H1 (cell line): ENCODE results near the gene EVPL. TPM values are rescaled to one million over a fixed set of nuclear protein-coding genes. Genes with fewer than 3 reads are reported as not detected.

ENCODE experiments used
- CTCF ChIA-PET: fragments of 300-600 bp; sonication (Branson Sonifier 250); formaldehyde crosslinking; loops from one replicate; lab custom pipeline; 2021; ENCODE audit not compliant: partially characterized antibody; lab: Charles Lee
- POLR2A ChIA-PET: fragments of 300-600 bp; sonication (Branson Sonifier 250); formaldehyde crosslinking; loops from one replicate; lab custom pipeline; 2021; ENCODE audit warnings: inconsistent platforms; ENCODE audit not compliant: partially characterized antibody; lab: Charles Lee
- DNase-seq, 2 experiments: peaks; one replicate each; pipeline versions ENCODE4 v3.0.0 to v3.0.0-alpha.2; 2010 to 2022; ENCODE audit warnings: low spot score in 2 of 2, low read depth in 1 of 2, mixed read lengths in 1 of 2
- FAIRE-seq: peaks from 2 replicates; lab custom pipeline; 2011; peaks lifted over from hg19 to GRCh38; lab: Jason Lieb, UNC
- H2AFZ ChIP-seq: 2 replicates; pipeline ENCODE4 v1.8.1; 2012; ENCODE audit warnings: low read length, inconsistent platforms
- H2AK5ac ChIP-seq: 2 replicates; pipeline ENCODE4 v1.6.1; 2013; ENCODE audit warnings: low read depth, low read length
- H2BK120ac ChIP-seq: replicated peaks from 2 replicates; pipeline ENCODE3; 2013; ENCODE audit warnings: low read depth, low read length, inconsistent platforms
- H2BK12ac ChIP-seq: 2 replicates; pipeline ENCODE4 v1.6.1; 2013; ENCODE audit warnings: low read depth, low read length
- H2BK15ac ChIP-seq: 2 replicates; pipeline ENCODE4 v1.6.1; 2013; ENCODE audit warnings: low read length
- H2BK20ac ChIP-seq: 2 replicates; pipeline ENCODE4 v1.6.1; 2013; ENCODE audit warnings: low read length
- H2BK5ac ChIP-seq: 2 replicates; pipeline ENCODE4 v1.6.1; 2013; ENCODE audit warnings: low read depth, low read length
- H3K14ac ChIP-seq: 2 replicates; pipeline ENCODE4 v1.6.1; 2013; ENCODE audit warnings: inconsistent platforms; ENCODE audit not compliant: insufficient read length
- H3K18ac ChIP-seq: 2 replicates; pipeline ENCODE4 v1.6.1; 2013; ENCODE audit warnings: low read length; ENCODE audit errors: extremely low read depth
- H3K23ac ChIP-seq: 2 replicates; pipeline ENCODE4 v1.6.1; 2013; ENCODE audit warnings: inconsistent platforms; ENCODE audit not compliant: insufficient read length
- H3K23me2 ChIP-seq: 2 replicates; pipeline ENCODE4 v1.6.1; 2013; ENCODE audit warnings: low read depth, low read length
- H3K27ac ChIP-seq: 2 replicates; pipeline ENCODE4 v1.6.1; 2011; ENCODE audit warnings: low read depth, low read length, inconsistent platforms
- H3K27me3 ChIP-seq, 4 experiments: replicated peaks in 1 of 4; 1 replicate in 1 of 4; 2 replicates in 3 of 4; pipeline versions ENCODE4 v1.6.1 to v1.8.1; 2011 to 2013; ENCODE audit warnings: low read length in 3 of 4, mild to moderate bottlenecking in 3 of 4, inconsistent platforms in 2 of 4, mixed read lengths in 2 of 4, moderate library complexity in 1 of 4; ENCODE audit not compliant: control insufficient read depth in 3 of 4, insufficient read depth in 3 of 4; ENCODE audit errors: extremely low read depth in 1 of 4
- H3K36me3 ChIP-seq, 4 experiments: 2 replicates each; pipeline versions ENCODE4 v1.6.1 to v1.8.1; 2011 to 2013; ENCODE audit warnings: mild to moderate bottlenecking in 4 of 4, low read length in 3 of 4, moderate library complexity in 2 of 4, control low read depth in 1 of 4, inconsistent platforms in 1 of 4; ENCODE audit not compliant: insufficient read depth in 4 of 4, control insufficient read depth in 2 of 4
- H3K4ac ChIP-seq: replicated peaks from 2 replicates; pipeline ENCODE3; 2013; ENCODE audit warnings: low read length, low read depth, mixed read lengths, inconsistent platforms; ENCODE audit not compliant: insufficient read length
- H3K4me1 ChIP-seq, 4 experiments: replicated peaks in 1 of 4; 1 replicate in 1 of 4; 2 replicates in 3 of 4; pipeline versions ENCODE4 v1.6.1 to v1.8.1; 2011 to 2013; ENCODE audit warnings: low read length in 3 of 4, inconsistent platforms in 2 of 4, mixed read lengths in 1 of 4; ENCODE audit not compliant: insufficient read depth in 4 of 4, control insufficient read depth in 3 of 4
- H3K4me2 ChIP-seq, 2 experiments: 2 replicates each; pipeline versions ENCODE4 v1.6.1 to v1.8.1; 2011 to 2013; ENCODE audit warnings: low read depth in 2 of 2, low read length in 2 of 2, control low read depth in 1 of 2, inconsistent platforms in 1 of 2, mild to moderate bottlenecking in 1 of 2; ENCODE audit not compliant: insufficient read depth in 1 of 2
- H3K4me3 ChIP-seq, 4 experiments: fragments of 200-600, 300-600 bp in 1 of 4; sonication (generic), shearing (Covaris generic), sonication (Bioruptor Twin) in 1 of 4; 2 replicates each; pipeline versions ENCODE4 v1.5.1 to v1.8.1; 2011 to 2016; ENCODE audit warnings: low read length in 4 of 4, low read depth in 3 of 4, control low read depth in 2 of 4, inconsistent platforms in 2 of 4, mild to moderate bottlenecking in 2 of 4, mixed read lengths in 1 of 4, moderate library complexity in 1 of 4; ENCODE audit not compliant: insufficient read depth in 2 of 4; ENCODE audit errors: extremely low read depth in 1 of 4
- H3K56ac ChIP-seq: replicated peaks from 2 replicates; pipeline ENCODE3; 2013; ENCODE audit warnings: low read depth, mild to moderate bottlenecking, mixed read lengths, low read length, inconsistent platforms; ENCODE audit not compliant: insufficient read length
- H3K79me1 ChIP-seq: 2 replicates; pipeline ENCODE4 v1.6.1; 2013; ENCODE audit warnings: low read depth, low read length, control low read depth
- H3K79me2 ChIP-seq, 2 experiments: 2 replicates each; pipeline versions ENCODE4 v1.6.1 to v1.8.1; 2012 to 2013; ENCODE audit warnings: low read length in 2 of 2, mild to moderate bottlenecking in 2 of 2, inconsistent platforms in 1 of 2; ENCODE audit not compliant: insufficient read depth in 2 of 2, control insufficient read depth in 1 of 2
- H3K9ac ChIP-seq, 4 experiments: replicated peaks in 1 of 4; 1 replicate in 1 of 4; 2 replicates in 3 of 4; pipeline versions ENCODE4 v1.6.1 to v1.8.1; 2011 to 2013; ENCODE audit warnings: low read depth in 3 of 4, low read length in 3 of 4, control low read depth in 2 of 4, mild to moderate bottlenecking in 2 of 4, moderate library complexity in 2 of 4, inconsistent platforms in 1 of 4; ENCODE audit errors: extremely low read depth in 1 of 4
- H3K9me3 ChIP-seq, 2 experiments: 2 replicates each; pipeline versions ENCODE4 v1.6.1 to v1.8.1; 2012 to 2013; ENCODE audit warnings: mild to moderate bottlenecking in 2 of 2, moderate library complexity in 2 of 2, control low read depth in 1 of 2, inconsistent platforms in 1 of 2, low read depth in 1 of 2, low read length in 1 of 2, mixed read lengths in 1 of 2; ENCODE audit not compliant: insufficient read depth in 2 of 2
- H4K20me1 ChIP-seq, 2 experiments: replicated peaks in 1 of 2; 2 replicates each; pipeline versions ENCODE3 to v1.8.1; 2011 to 2013; ENCODE audit warnings: inconsistent platforms in 2 of 2, low read length in 2 of 2, mild to moderate bottlenecking in 1 of 2; ENCODE audit not compliant: insufficient read depth in 2 of 2, control insufficient read depth in 1 of 2
- H4K5ac ChIP-seq: 2 replicates; pipeline ENCODE4 v1.6.1; 2013; ENCODE audit warnings: low read length, low read depth, mixed read lengths, inconsistent platforms; ENCODE audit not compliant: insufficient read length
- H4K8ac ChIP-seq: 2 replicates; pipeline ENCODE4 v1.8.0; 2013; ENCODE audit warnings: mild to moderate bottlenecking, moderate library complexity, low read length, inconsistent platforms; ENCODE audit not compliant: insufficient read depth; ENCODE audit errors: extremely low read depth
- H4K91ac ChIP-seq: replicated peaks from 2 replicates; pipeline ENCODE3; 2013; ENCODE audit warnings: low read length, mixed read lengths, inconsistent platforms; ENCODE audit not compliant: insufficient read length
- POLR2A ChIP-seq, 2 experiments: IDR thresholded peaks; 1 replicate in 1 of 2; 2 replicates in 1 of 2; pipeline ENCODE4 v1.6.1; 2011; ENCODE audit warnings: low read depth in 2 of 2, low read length in 2 of 2, mild to moderate bottlenecking in 2 of 2; ENCODE audit errors: control extremely low read depth in 1 of 2
- RAD21 ChIP-seq, 2 experiments: IDR thresholded peaks in 1 of 2; conservative IDR thresholded peaks in 1 of 2; 2 replicates each; pipeline ENCODE4 v1.6.1; 2011; ENCODE audit warnings: low read depth in 2 of 2, low read length in 2 of 2, improper control_type of control experiment in 1 of 2, inconsistent platforms in 1 of 2, mild to moderate bottlenecking in 1 of 2, moderate library complexity in 1 of 2
- WGBS, 2 experiments: shearing (Covaris generic) in 1 of 2; methylation state at CpG; one replicate each; pipeline versions ENCODE4 v1.1.6 to v1.1.7; 2013 to 2015; ENCODE audit warnings: low lambda C conversion rate in 2 of 2, mixed read lengths in 2 of 2, inconsistent platforms in 1 of 2, low coverage in 1 of 2, missing lambda C conversion rate in 1 of 2; ENCODE audit not compliant: insufficient replicate concordance in 2 of 2, insufficient coverage in 1 of 2, insufficient read length in 1 of 2; ENCODE audit errors: extremely low coverage in 1 of 2, missing lambda C conversion rate in 1 of 2; 5-methylcytosine and 5-hydroxymethylcytosine counted together
- polyA plus RNA-seq, 7 experiments: library from polyadenylated mRNA; depleted of rRNA in 3 of 7; stranded (reverse) in 5 of 7; unstranded in 2 of 7; fragments of >200 nt in 5 of 7; fragments of 200-250 nt in 2 of 7; gene quantifications; 1 replicate in 5 of 7; 2 replicates in 1 of 7; 4 replicates in 1 of 7; pipeline versions ENCODE4 v1.2.1 to v1.2.3, GENCODE V29; 2011 to 2013; ENCODE audit warnings: missing spikeins in 2 of 7, mixed read lengths in 2 of 7
- total RNA-seq: library from RNA; stranded (reverse); fragmentation: NEBNext Ultra II Directional; extraction: Animal tissue kit (Norgen Biotek cat#: 25700); gene quantifications from 2 replicates; pipeline ENCODE4 v1.2.1, GENCODE V29; 2021

Gene EVPL
- total and polyA plus RNA-seq, 2 of the 8 experiments (the other 6 are each of a cell fraction or from before 2014, with no cell fraction given): 0.20 to 0.99 TPM

DNA sequence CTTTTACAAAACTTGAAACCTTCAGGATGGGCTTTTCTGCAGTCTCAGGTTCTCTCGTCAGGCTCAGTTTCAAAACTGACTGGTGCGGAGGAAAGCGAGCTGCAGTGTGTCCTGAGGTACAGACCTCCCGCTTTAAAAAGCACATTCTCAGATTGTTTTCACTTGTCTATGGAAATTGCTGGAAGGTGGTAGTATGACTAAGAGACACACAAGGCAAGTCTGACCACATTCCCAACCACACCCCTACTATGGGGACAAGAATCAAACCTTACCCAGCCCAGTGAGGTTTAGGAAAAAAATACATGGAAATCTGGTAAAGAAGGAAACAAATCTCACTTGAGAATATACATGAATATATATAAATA lies 27.0 kb upstream of the EVPL start:
- Histone ChIP-seq H3K27ac (no peak overlapping the region), H2BK120ac (no peak overlapping the region), H3K14ac (no peak overlapping the region), H2BK20ac (no peak overlapping the region), H3K9me3 (no peaks in the 10 kb centered on the region), H3K4me2 (no peak overlapping the region), H2BK5ac (no peak overlapping the region), H2BK15ac (no peak overlapping the region), H4K20me1 (peaks cover 0 to 3% of the 10 kb centered on the region in 2 experiments), H4K91ac (no peak overlapping the region), H3K23ac (no peak overlapping the region), H3K9ac (no peak overlapping the region), H3K36me3 (peaks cover 10 to 60% (median 30%) of the 10 kb centered on the region in 4 experiments), H3K79me2 (no peaks in the 10 kb centered on the region), H3K23me2 (no peaks in the 10 kb centered on the region), H2AFZ (no peak overlapping the region), H3K79me1 (no peaks in the 10 kb centered on the region; the same call in 1 of the 2 replicates), H2AK5ac (no peak overlapping the region), H3K4ac (no peak overlapping the region), H3K4me1 (peaks cover 0 to 2% (median 0%) of the 10 kb centered on the region in 4 experiments; a peak in 1 of 7 replicates), H3K27me3 (no peaks in the 10 kb centered on the region), H3K56ac (no peak overlapping the region), H2BK12ac (no peak overlapping the region), H3K4me3 (no peak overlapping the region), H4K8ac (no peak overlapping the region), H3K18ac (no peak overlapping the region), H4K5ac (no peak overlapping the region)
- POLR2A ChIA-PET: interaction anchor here (0.8 kb wide), 1 partner anchor 55 kb away, joined by 4 read pairs; no protein-coding TSS in a partner anchor
- FAIRE-seq: no peak
- CTCF ChIA-PET: interaction anchor here (1.2 to 1.8 kb wide), 2 partner anchors 15 to 49 kb away, joined by 5 read pairs; no protein-coding TSS in a partner anchor
- DNase-seq: no peak
- TF ChIP-seq POLR2A (IDR thresholded peaks at IDR 0.05; ENCODE audit: control extremely low read depth in 1 of 2, low read depth in 2 of 2, low read length in 2 of 2): no peak
- no peak for TF ChIP-seq RAD21 (IDR thresholded peaks at IDR 0.05 in 1 of 2, conservative IDR thresholded peaks at IDR 0.05 in 1 of 2; ENCODE audit: low read depth in 2 of 2, low read length in 2 of 2)
- 88% methylated on average over 4 of the region's 4 CpGs; no CpG with 5 or more reads in 1 of the 2 experiments for WGBS, 2 experiments
